CD14-positive monocyte (primary cell): ENCODE data around the gene AMD1. TPM values are rescaled to one million over a fixed set of nuclear protein-coding genes. Genes with fewer than 3 reads are reported as not detected.
"Not testable (repeated sequence)": the region's sequence is repeated elsewhere in the genome, so short reads cannot be mapped to it uniquely, and the experiment has no call there.

Experiments
- DNase-seq, 3 donors: peaks; one replicate each; pipeline ENCODE4 v3.0.0-alpha.2; 2011 to 2022
- H2AFZ ChIP-seq: 2 replicates; pipeline ENCODE4 v1.6.0; 2012; ENCODE audit warnings: mild to moderate bottlenecking, low read depth, low read length, inconsistent platforms; ENCODE audit not compliant: insufficient read depth, poor library complexity, severe bottlenecking
- H3K27ac ChIP-seq, 2 donors: 1 replicate in 1 of 2; 2 replicates in 1 of 2; pipeline ENCODE4 v1.5.1; 2012 to 2013; ENCODE audit warnings: low read length in 2 of 2, control low read depth in 1 of 2, inconsistent platforms in 1 of 2, low read depth in 1 of 2, mild to moderate bottlenecking in 1 of 2
- H3K27me3 ChIP-seq, 2 donors: one replicate each; pipeline versions ENCODE4 v1.6.0 to v1.6.1; 2011 to 2013; ENCODE audit warnings: low read length in 2 of 2; ENCODE audit not compliant: control insufficient read depth in 2 of 2, insufficient read depth in 2 of 2
- H3K36me3 ChIP-seq, 2 donors: replicated peaks in 1 of 2; 1 replicate in 1 of 2; 2 replicates in 1 of 2; pipeline versions ENCODE4 v1.5.1 to v1.6.1; 2012 to 2013; ENCODE audit warnings: low read length in 2 of 2, control low read depth in 1 of 2, inconsistent platforms in 1 of 2, mild to moderate bottlenecking in 1 of 2; ENCODE audit not compliant: insufficient read depth in 2 of 2, control insufficient read depth in 1 of 2
- H3K4me1 ChIP-seq, 2 donors: 1 replicate in 1 of 2; 2 replicates in 1 of 2; pipeline versions ENCODE4 v1.5.1 to v1.6.1; 2012 to 2013; ENCODE audit warnings: low read length in 2 of 2, control low read depth in 1 of 2, inconsistent platforms in 1 of 2, mild to moderate bottlenecking in 1 of 2, moderate library complexity in 1 of 2; ENCODE audit not compliant: insufficient read depth in 2 of 2, control insufficient read depth in 1 of 2
- H3K4me2 ChIP-seq: replicated peaks from 2 replicates; pipeline ENCODE3; 2012; ENCODE audit warnings: low read length, moderate library complexity, mild to moderate bottlenecking; ENCODE audit not compliant: poor library complexity, severe bottlenecking; ENCODE audit errors: extremely low read depth
- H3K4me3 ChIP-seq, 3 experiments: fragments of 200-600 bp in 1 of 3; sonication (generic) in 1 of 3; replicated peaks in 1 of 3; 1 replicate in 2 of 3; 2 replicates in 1 of 3; pipeline ENCODE4 v1.5.1; 2011 to 2013; ENCODE audit warnings: low read length in 3 of 3, mild to moderate bottlenecking in 3 of 3, control low read depth in 2 of 3, low read depth in 2 of 3, inconsistent platforms in 1 of 3, moderate library complexity in 1 of 3
- H3K79me2 ChIP-seq: 2 replicates; pipeline ENCODE4 v1.6.0; 2012; ENCODE audit warnings: mild to moderate bottlenecking, control low read depth, inconsistent platforms, low read length, moderate library complexity; ENCODE audit not compliant: insufficient read depth
- H3K9ac ChIP-seq: 2 replicates; pipeline ENCODE4 v1.6.0; 2017; ENCODE audit warnings: low read length, mild to moderate bottlenecking; ENCODE audit not compliant: insufficient read depth, poor library complexity, severe bottlenecking
- H3K9me3 ChIP-seq, 2 donors: replicated peaks in 1 of 2; 1 replicate in 1 of 2; 2 replicates in 1 of 2; pipeline versions ENCODE4 v1.5.1 to v1.6.1; 2012 to 2013; ENCODE audit warnings: low read length in 2 of 2, control low read depth in 1 of 2; ENCODE audit not compliant: control insufficient read depth in 1 of 2, insufficient read depth in 1 of 2
- H4K20me1 ChIP-seq: 2 replicates; pipeline ENCODE4 v1.6.0; 2012; ENCODE audit warnings: mild to moderate bottlenecking, low read length, control low read depth, moderate library complexity; ENCODE audit not compliant: insufficient read depth
- H3K27ac Mint-ChIP-seq, 7 donors: one replicate each; pipeline ENCODE4 v1.8.0; 2020; ENCODE audit warnings: mild to moderate bottlenecking in 7 of 7, mixed read lengths in 7 of 7, moderate library complexity in 6 of 7, inconsistent platforms in 2 of 7
- H3K27me3 Mint-ChIP-seq, 3 donors: one replicate each; pipeline ENCODE4 v1.8.0; 2021 to 2022; ENCODE audit warnings: low read depth in 3 of 3, mild to moderate bottlenecking in 3 of 3, mixed read lengths in 3 of 3, moderate library complexity in 3 of 3, inconsistent platforms in 1 of 3
- H3K36me3 Mint-ChIP-seq, 2 donors: one replicate each; pipeline ENCODE4 v1.8.0; 2020; ENCODE audit warnings: mixed read lengths in 2 of 2, inconsistent platforms in 1 of 2, mild to moderate bottlenecking in 1 of 2
- H3K4me1 Mint-ChIP-seq: one replicate; pipeline ENCODE4 v1.8.0; 2020; ENCODE audit warnings: mild to moderate bottlenecking, mixed read lengths
- H3K4me3 Mint-ChIP-seq, 2 donors: one replicate each; pipeline ENCODE4 v1.8.0; 2020; ENCODE audit warnings: mild to moderate bottlenecking in 2 of 2, mixed read lengths in 2 of 2, moderate library complexity in 1 of 2
- H3K9me3 Mint-ChIP-seq, 7 donors: one replicate each; pipeline ENCODE4 v1.8.0; 2020 to 2022; ENCODE audit warnings: mixed read lengths in 7 of 7, mild to moderate bottlenecking in 6 of 7, moderate library complexity in 6 of 7, inconsistent platforms in 2 of 7
- CTCF ChIP-seq: fragments of 200-600 bp; IDR thresholded peaks from one replicate; pipeline ENCODE4 v1.8.0; 2022; ENCODE audit warnings: antibody characterized with exemption, mild to moderate bottlenecking
- WGBS: methylation state at CpG from one replicate; pipeline ENCODE4 v1.1.5; 2013; ENCODE audit warnings: missing lambda C conversion rate; ENCODE audit not compliant: insufficient coverage; 5-methylcytosine and 5-hydroxymethylcytosine counted together
- intact Hi-C, 2 donors: fragments of 100-400 bp; cut with micrococcal nuclease; formaldehyde crosslinking; loops; one replicate each; pipeline versions ENCODE4 v1.15.0 to v1.15.1; 2023
- polyA plus RNA-seq, 3 donors: library from polyadenylated mRNA; depleted of rRNA in 1 of 3; unstranded in 2 of 3; stranded (reverse) in 1 of 3; fragments of 300-500 nt in 2 of 3; fragments of >200 nt in 1 of 3; fragmentation: Illumina TruSeq in 2 of 3; gene quantifications; 1 replicate in 2 of 3; 2 replicates in 1 of 3; pipeline ENCODE4 v1.2.3, GENCODE V29; 2012 to 2021

The AMD1 gene
- polyA plus RNA-seq, 3 donors = 35.0 to 60.5 (median 45.3) TPM

GRCh38 chr6:110831405-110831804, 43.2 kb upstream of the AMD1 start:
- Mint-ChIP-seq H3K4me3 (no peak overlapping the region), H3K4me1 (peaks cover 22% of the 10 kb centered on the region), H3K9me3 (peaks cover 0 to 5% (median 0%) of the 10 kb centered on the region in 7 donors), H3K27ac (no peak overlapping the region), H3K36me3 (peaks cover 4 to 6% of the 10 kb centered on the region in 2 donors), H3K27me3 (peaks cover 0 to 3% (median 0%) of the 10 kb centered on the region in 3 donors)
- Histone ChIP-seq H3K4me3 (no peak overlapping the region), H3K9ac (no peak overlapping the region), H4K20me1 (no peaks in the 10 kb centered on the region), H3K4me2 (no peak overlapping the region), H3K36me3 (no peaks in the 10 kb centered on the region), H3K4me1 (peaks cover 16 to 25% of the 10 kb centered on the region in 2 donors), H3K79me2 (peaks cover 4% of the 10 kb centered on the region), H2AFZ (no peak overlapping the region), H3K9me3 (no peaks in the 10 kb centered on the region), H3K27ac (no peak overlapping the region), H3K27me3 (no peaks in the 10 kb centered on the region)
- DNase-seq = no peak
- 100% methylated on average over 3 of the region's 6 CpGs for WGBS
- TF ChIP-seq CTCF = no peak
- intact Hi-C loops = no loop called here

- Histone ChIP-seq H3K9me3 (no peaks in the 10 kb centered on the region), H3K27ac (no peak overlapping the region), H3K27me3 (no peaks in the 10 kb centered on the region), H3K9ac (no peak overlapping the region), H3K4me2 (no peak overlapping the region), H3K79me2 (no peaks in the 10 kb centered on the region), H3K36me3 (no peaks in the 10 kb centered on the region), H4K20me1 (no peaks in the 10 kb centered on the region), H3K4me3 (no peak overlapping the region), H3K4me1 (peaks cover 0 to 1% of the 10 kb centered on the region in 2 donors), H2AFZ (no peak overlapping the region)
- peaks cover 4% of the 10 kb centered on the region for H3K4me1 Mint-ChIP-seq
- no peak overlapping the region for H3K4me3 Mint-ChIP-seq
- no peak for TF ChIP-seq CTCF
- peaks cover 0 to 5% (median 0%) of the 10 kb centered on the region in 7 donors for H3K9me3 Mint-ChIP-seq
- peaks cover 0 to 2% (median 0%) of the 10 kb centered on the region in 3 donors for H3K27me3 Mint-ChIP-seq
- no peak for DNase-seq
- peaks cover 4 to 6% of the 10 kb centered on the region in 2 donors for H3K36me3 Mint-ChIP-seq
- WGBS = 100% methylated on average over 1 of the region's 6 CpGs
- intact Hi-C loops = no loop called here
- H3K27ac Mint-ChIP-seq = no peak overlapping the region
Measured at GRCh38 chr6:110833831-110834230, 40.8 kb upstream of the AMD1 start.

GRCh38 chr6:110835751-110836150, 38.8 kb upstream of the AMD1 start:
- H3K4me1 Mint-ChIP-seq, H3K27me3 Mint-ChIP-seq: not testable (repeated sequence)

More at GRCh38 chr6:110835751-110836150, 38.8 kb upstream of the AMD1 start:
- H3K36me3 Mint-ChIP-seq, H3K79me2 ChIP-seq, DNase-seq, H3K27me3 ChIP-seq, H3K9me3 Mint-ChIP-seq, H3K4me3 ChIP-seq, H2AFZ ChIP-seq, H3K4me1 ChIP-seq, H4K20me1 ChIP-seq, intact Hi-C loops, H3K27ac ChIP-seq, H3K4me2 ChIP-seq, H3K27ac Mint-ChIP-seq, H3K9ac ChIP-seq, H3K4me3 Mint-ChIP-seq, H3K9me3 ChIP-seq, H3K36me3 ChIP-seq: not testable (repeated sequence)
- no CpG with 5 or more reads among the region's 5 CpGs for WGBS
